Left renal cortex interstitium (tissue), 4 donors: ENCODE measurements around the gene ZBTB8OS. TPM values are rescaled to one million over a fixed set of nuclear protein-coding genes. Genes with fewer than 3 reads are reported as not detected.

ENCODE experiments used
- DNase-seq, 4 donors: peaks; one replicate each; pipeline ENCODE4 v3.0.0-alpha.2; 2013; ENCODE audit warnings: low read depth in 4 of 4, low spot score in 2 of 4, missing footprints in 1 of 4
- polyA plus RNA-seq, 4 donors: library from polyadenylated mRNA; unstranded; fragments of 120-200 nt; gene quantifications; one replicate each; pipeline ENCODE4 v1.2.1, GENCODE V29; 2013; ENCODE audit not compliant: insufficient read length in 4 of 4

Gene ZBTB8OS
- polyA plus RNA-seq, 4 donors: 36.7 to 44.1 (median 39.8) TPM

- DNase-seq: peak in 3 of 4 donors; percentile 4 to 41 (median 19)
Measured at GRCh38 chr1:32612189-32612881, 38.0 kb downstream of the ZBTB8OS start.

- no peak for DNase-seq
Measured at GRCh38 chr1:32611859-32612188, 38.5 kb downstream of the ZBTB8OS start.

DNA sequence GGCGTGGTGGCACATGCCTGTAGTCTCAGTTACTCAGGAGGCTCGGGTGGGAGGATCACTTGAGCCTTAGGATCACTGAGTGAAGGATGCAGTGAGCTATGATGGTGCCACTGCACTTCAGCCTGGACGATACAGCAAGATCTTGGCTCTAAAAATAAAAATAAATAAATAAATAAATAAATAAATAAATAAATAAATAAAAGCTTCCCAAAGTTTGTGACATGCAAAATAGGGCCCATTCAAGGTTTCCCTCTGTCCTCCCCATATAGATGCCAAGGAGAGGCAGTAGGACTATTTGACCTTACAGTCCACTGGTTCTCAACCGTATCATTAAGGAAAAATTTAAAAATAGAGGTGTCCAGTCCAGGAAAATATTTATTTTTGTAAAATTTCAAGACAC is 41.2 kb downstream of the ZBTB8OS start:
- no peak for DNase-seq

GRCh38 chr1:32606565-32607371 is 43.6 kb downstream of the ZBTB8OS start:
- no peak for DNase-seq

- DNase-seq: no peak
Measured at GRCh38 chr1:32605711-32606424, 44.5 kb downstream of the ZBTB8OS start.

DNA sequence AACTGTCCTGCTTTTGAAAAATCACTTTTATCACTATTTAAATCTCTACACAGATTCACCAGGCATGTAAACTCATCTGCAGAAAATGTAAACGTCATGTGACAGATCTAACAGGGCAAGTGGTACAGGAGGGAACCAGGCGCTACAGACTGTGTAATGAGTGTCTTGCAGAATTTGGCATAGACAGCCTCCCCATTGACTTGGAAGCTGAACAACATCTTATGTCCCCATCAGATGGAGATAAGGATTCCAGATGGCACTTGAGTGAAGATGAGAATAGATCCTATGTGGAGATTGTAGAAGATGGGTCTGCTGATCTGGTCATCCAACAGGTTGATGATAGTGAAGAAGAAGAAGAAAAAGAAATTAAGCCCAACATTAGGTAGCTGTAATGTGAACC is 50.3 kb downstream of the ZBTB8OS start:
- DNase-seq: no peak

- no peak for DNase-seq
Measured at GRCh38 chr1:32592943-32593342, 57.4 kb downstream of the ZBTB8OS start.

GRCh38 chr1:32580348-32581017 is 69.9 kb downstream of the ZBTB8OS start:
- DNase-seq: no peak

Other genes with a start within 250 kb of the ZBTB8OS start
- 1 to 10 TPM in 2 of 4 donors, under 1 TPM in 2; 0.73 to 2.1 (median 1.4) TPM for gene ZBTB8B, start 185.5 kb downstream of the ZBTB8OS start, polyA plus RNA-seq
- gene ZBTB8A, start 111.1 kb downstream of the ZBTB8OS start, polyA plus RNA-seq: 10 to 100 TPM; 15.1 to 19.8 (median 16.1) TPM
- gene RBBP4, start 658 bp upstream of the ZBTB8OS start, polyA plus RNA-seq: 100 to 1,000 TPM; 306 to 331 (median 322) TPM
- gene SYNC, start 52.2 kb upstream of the ZBTB8OS start, polyA plus RNA-seq: 1 to 10 TPM; 1.2 to 3.0 (median 1.5) TPM
- 10 to 100 TPM; 52.0 to 72.6 (median 59.5) TPM for gene YARS1, start 166.8 kb upstream of the ZBTB8OS start, polyA plus RNA-seq
- 10 to 100 TPM; 25.7 to 45.9 (median 36.5) TPM for gene S100PBP, start 167.1 kb upstream of the ZBTB8OS start, polyA plus RNA-seq
- 10 to 100 TPM; 40.6 to 69.7 (median 52.6) TPM for gene FNDC5, start 220.4 kb upstream of the ZBTB8OS start, polyA plus RNA-seq
- under 1 TPM; 0.48 to 0.95 (median 0.58) TPM for gene HPCA, start 235.9 kb upstream of the ZBTB8OS start, polyA plus RNA-seq